IMR-90 (cell line): ENCODE results near the gene RBMY1A1. TPM values are rescaled to one million over a fixed set of nuclear protein-coding genes. Genes with fewer than 3 reads are reported as not detected.

Experiments used
- ATAC-seq: fragments of 200-7000 bp; cut with Tn5 transposase; 2 replicates; pipeline ENCODE4 v1.9.1; 2020; ENCODE audit warnings: low read depth, mild to moderate bottlenecking, moderate library complexity
- BruUV-seq: library from RNA; stranded (reverse); fragments of 400-500 nt; replicated peaks from 2 replicates; lab custom pipeline; 2021; lab: Mats Ljungman, UMichigan
- CTCF ChIA-PET: fragments of 300-600 bp; formaldehyde crosslinking; extraction: SDS; loops from one replicate; lab custom pipeline; 2021; ENCODE audit warnings: antibody characterized with exemption; lab: Yijun Ruan, JAX
- POLR2A ChIA-PET: fragments of 300-600 bp; sonication (Branson Sonifier 250); formaldehyde crosslinking; loops from one replicate; lab custom pipeline; 2022; ENCODE audit warnings: antibody characterized with exemption; ENCODE audit not compliant: unreplicated experiment; lab: Charles Lee
- DNase-seq: peaks from one replicate; pipeline ENCODE4 v3.0.0; 2013
- H2AFZ ChIP-seq: replicated peaks from 2 replicates; pipeline ENCODE3; 2013; ENCODE audit warnings: low read length, mild to moderate bottlenecking; ENCODE audit not compliant: poor library complexity
- H2AK5ac ChIP-seq: 2 replicates; pipeline ENCODE4 v1.6.1; 2013; ENCODE audit warnings: low read depth, low read length, inconsistent platforms
- H2AK9ac ChIP-seq: replicated peaks from 2 replicates; pipeline ENCODE3; 2013; ENCODE audit warnings: mild to moderate bottlenecking, low read depth, low read length, moderate library complexity; ENCODE audit not compliant: poor library complexity
- H2BK120ac ChIP-seq: 2 replicates; pipeline ENCODE4 v1.6.1; 2013; ENCODE audit warnings: low read depth, low read length, inconsistent platforms
- H2BK15ac ChIP-seq: 3 replicates; pipeline ENCODE4 v1.6.1; 2013; ENCODE audit warnings: low read depth, low read length, inconsistent platforms
- H2BK20ac ChIP-seq: 2 replicates; pipeline ENCODE4 v1.6.1; 2013; ENCODE audit warnings: low read depth, mild to moderate bottlenecking, inconsistent platforms, low read length, moderate library complexity
- H2BK5ac ChIP-seq: 2 replicates; pipeline ENCODE4 v1.6.1; 2013; ENCODE audit warnings: mild to moderate bottlenecking, low read depth, low read length, inconsistent platforms; ENCODE audit not compliant: poor library complexity, severe bottlenecking
- H3K14ac ChIP-seq: replicated peaks from 2 replicates; pipeline ENCODE4 v1.6.1; 2013; ENCODE audit warnings: low read depth, low read length, inconsistent platforms
- H3K18ac ChIP-seq: 2 replicates; pipeline ENCODE4 v1.6.1; 2013; ENCODE audit warnings: low read depth, low read length, control low read depth
- H3K23ac ChIP-seq: 2 replicates; pipeline ENCODE4 v1.6.1; 2013; ENCODE audit warnings: low read depth, low read length, inconsistent platforms
- H3K27ac ChIP-seq: 2 replicates; pipeline ENCODE4 v1.5.1; 2013; ENCODE audit warnings: mild to moderate bottlenecking, control low read depth, low read length; ENCODE audit not compliant: insufficient read depth
- H3K27me3 ChIP-seq: 2 replicates; pipeline ENCODE4 v1.6.1; 2013; ENCODE audit warnings: low read length; ENCODE audit not compliant: control insufficient read depth, insufficient read depth
- H3K36me3 ChIP-seq: 2 replicates; pipeline ENCODE4 v1.6.1; 2013; ENCODE audit warnings: low read length, mixed read lengths; ENCODE audit not compliant: control insufficient read depth, insufficient read depth
- H3K4ac ChIP-seq: 2 replicates; pipeline ENCODE4 v1.6.1; 2013; ENCODE audit warnings: low read depth, low read length, inconsistent platforms
- H3K4me1 ChIP-seq: 2 replicates; pipeline ENCODE4 v1.6.1; 2013; ENCODE audit warnings: low read length, mixed read lengths; ENCODE audit not compliant: control insufficient read depth, insufficient read depth
- H3K4me2 ChIP-seq: 2 replicates; pipeline ENCODE4 v1.6.1; 2013; ENCODE audit warnings: low read depth, mild to moderate bottlenecking, control low read depth, low read length, moderate library complexity
- H3K4me3 ChIP-seq: 2 replicates; pipeline ENCODE4 v1.5.1; 2013; ENCODE audit warnings: low read depth, mild to moderate bottlenecking, control low read depth, low read length, moderate library complexity; ENCODE audit not compliant: insufficient read depth
- H3K56ac ChIP-seq: 2 replicates; pipeline ENCODE4 v1.6.1; 2013; ENCODE audit warnings: low read length, inconsistent platforms; ENCODE audit not compliant: insufficient read depth; ENCODE audit errors: extremely low read depth
- H3K79me1 ChIP-seq, 2 experiments: 2 replicates each; pipeline ENCODE4 v1.6.1; 2013; ENCODE audit warnings: low read length in 2 of 2, inconsistent platforms in 1 of 2, low read depth in 1 of 2
- H3K9ac ChIP-seq: 2 replicates; pipeline ENCODE4 v1.6.1; 2013; ENCODE audit warnings: low read depth, low read length, control low read depth
- H3K9me1 ChIP-seq: 2 replicates; pipeline ENCODE4 v1.6.1; 2013; ENCODE audit warnings: low read length, inconsistent platforms; ENCODE audit not compliant: insufficient read depth
- H3K9me3 ChIP-seq: 2 replicates; pipeline ENCODE4 v1.6.1; 2013; ENCODE audit warnings: low read length; ENCODE audit not compliant: control insufficient read depth, insufficient read depth
- H4K20me1 ChIP-seq: 2 replicates; pipeline ENCODE4 v1.6.1; 2013; ENCODE audit warnings: low read length, inconsistent platforms; ENCODE audit not compliant: insufficient read depth
- H4K5ac ChIP-seq: 2 replicates; pipeline ENCODE4 v1.6.1; 2013; ENCODE audit warnings: mild to moderate bottlenecking, low read depth, low read length, control low read depth
- H4K8ac ChIP-seq, 2 experiments: 2 replicates each; pipeline ENCODE4 v1.6.1; 2013; ENCODE audit warnings: low read depth in 2 of 2, low read length in 2 of 2, control low read depth in 1 of 2, inconsistent platforms in 1 of 2
- H4K91ac ChIP-seq: 2 replicates; pipeline ENCODE4 v1.6.1; 2013; ENCODE audit warnings: low read depth, low read length, inconsistent platforms; ENCODE audit not compliant: insufficient read depth
- BHLHE40 ChIP-seq: fragments of 150-350 bp; IDR thresholded peaks from 2 replicates; pipeline ENCODE4 v1.6.1; 2016; ENCODE audit warnings: mild to moderate bottlenecking, low read depth, low read length
- CEBPB ChIP-seq: IDR thresholded peaks from 2 replicates; pipeline ENCODE4 v1.6.1; 2012; ENCODE audit warnings: low read depth, low read length, improper control_type of control experiment
- CHD1 ChIP-seq: IDR thresholded peaks from 2 replicates; pipeline ENCODE4 v1.6.1; 2012; ENCODE audit warnings: low read depth, low read length, improper control_type of control experiment
- CTCF ChIP-seq: conservative IDR thresholded peaks from 2 replicates; pipeline ENCODE4 v1.5.1; 2012; ENCODE audit warnings: mild to moderate bottlenecking, low read depth, low read length, improper control_type of control experiment
- ELK1 ChIP-seq: fragments of 150-350 bp; IDR thresholded peaks from 2 replicates; pipeline ENCODE4 v1.6.1; 2016; ENCODE audit warnings: low read depth, mild to moderate bottlenecking, low read length, moderate library complexity, borderline replicate concordance
- FOS ChIP-seq: fragments of 150-350 bp; IDR thresholded peaks from 2 replicates; pipeline ENCODE4 v1.6.1; 2016; ENCODE audit warnings: low read depth, low read length
- MAFK ChIP-seq: IDR thresholded peaks from 2 replicates; pipeline ENCODE4 v1.6.1; 2012; ENCODE audit warnings: low read depth, low read length, improper control_type of control experiment
- MAZ ChIP-seq: IDR thresholded peaks from 2 replicates; pipeline ENCODE4 v1.6.1; 2012; ENCODE audit warnings: low read depth, mild to moderate bottlenecking, low read length, improper control_type of control experiment, moderate library complexity, borderline replicate concordance
- MXI1 ChIP-seq: IDR thresholded peaks from 2 replicates; pipeline ENCODE4 v1.6.1; 2012; ENCODE audit warnings: low read depth, mild to moderate bottlenecking, low read length, moderate library complexity, borderline replicate concordance
- NFE2L2 ChIP-seq: fragments of 150-350 bp; IDR thresholded peaks from 2 replicates; pipeline ENCODE4 v1.6.1; 2016; ENCODE audit warnings: low read depth, mild to moderate bottlenecking, low read length
- POLR2A ChIP-seq: IDR thresholded peaks from 2 replicates; pipeline ENCODE4 v1.6.1; 2012; ENCODE audit warnings: mild to moderate bottlenecking, low read depth, low read length
- RAD21 ChIP-seq: IDR thresholded peaks from 2 replicates; pipeline ENCODE4 v1.6.1; 2012; ENCODE audit warnings: low read length, improper control_type of control experiment
- RCOR1 ChIP-seq: IDR thresholded peaks from 2 replicates; pipeline ENCODE4 v1.6.1; 2012; ENCODE audit warnings: mild to moderate bottlenecking, low read length, improper control_type of control experiment; ENCODE audit not compliant: insufficient replicate concordance
- RFX5 ChIP-seq: IDR thresholded peaks from 2 replicates; pipeline ENCODE4 v1.8.0; 2012; ENCODE audit warnings: low read depth, mild to moderate bottlenecking, low read length, moderate library complexity
- SMC3 ChIP-seq: fragments of 150-350 bp; IDR thresholded peaks from 2 replicates; pipeline ENCODE4 v1.6.1; 2016; ENCODE audit warnings: low read depth, mild to moderate bottlenecking, antibody characterized with exemption, low read length, moderate library complexity
- USF2 ChIP-seq: fragments of 150-350 bp; IDR thresholded peaks from 2 replicates; pipeline ENCODE4 v1.6.1; 2017; ENCODE audit warnings: mild to moderate bottlenecking, antibody characterized with exemption, low read length, low read depth
- WGBS, 2 experiments: methylation state at CpG; one replicate each; pipeline versions ENCODE4 v1.1.5 to v1.1.7; 2013; ENCODE audit warnings: missing lambda C conversion rate in 2 of 2; ENCODE audit not compliant: insufficient read length in 1 of 2; ENCODE audit errors: extremely low coverage in 2 of 2; 5-methylcytosine and 5-hydroxymethylcytosine counted together
- dilution Hi-C: fragments of 300-500 bp; cut with HindIII; formaldehyde crosslinking; loops from one replicate; pipeline ENCODE4 v1.14.3; 2018; ENCODE audit warnings: low sequenced_read_pairs; ENCODE audit not compliant: unreplicated experiment
- in situ Hi-C: fragments of 300-500 bp; cut with MboI; formaldehyde crosslinking; loops from 3 replicates; pipeline ENCODE4 v1.14.3; 2019; ENCODE audit warnings: low sequenced_read_pairs, inconsistent platforms, mixed read lengths
- intact Hi-C: fragments of 100-400 bp; cut with micrococcal nuclease; formaldehyde crosslinking; loops from 2 replicates; pipeline ENCODE4 v1.10.0; 2022
- polyA plus RNA-seq, 3 experiments: library from polyadenylated mRNA; depleted of rRNA; stranded (reverse); fragments of >200 nt; gene quantifications; 2 replicates each; pipeline ENCODE4 v1.2.3, GENCODE V29; 2012; ENCODE audit warnings: low replicate concordance in 1 of 3
- total RNA-seq: library from RNA; depleted of rRNA; stranded (reverse); fragments of >200 nt; gene quantifications from 2 replicates; pipeline ENCODE4 v1.2.3, GENCODE V29; 2012

RBMY1A1 gene
- total and polyA plus RNA-seq, 2 of the 4 experiments (the other 2 are of a cell fraction), result not detected

- Histone ChIP-seq H3K79me1 (no peaks in the 10 kb centered on the region), H3K9ac (no peak overlapping the region), H2AFZ (no peak overlapping the region), H2BK5ac (no peak overlapping the region), H3K4ac (no peak overlapping the region), H3K4me1 (no peaks in the 10 kb centered on the region), H3K9me1 (no peaks in the 10 kb centered on the region), H3K9me3 (no peaks in the 10 kb centered on the region), H4K5ac (no peak overlapping the region), H2BK20ac (no peak overlapping the region), H3K27me3 (no peaks in the 10 kb centered on the region), H3K27ac (no peak overlapping the region), H3K56ac (no peak overlapping the region), H2BK120ac (no peak overlapping the region), H2BK15ac (no peak overlapping the region), H4K91ac (no peak overlapping the region), H3K4me2 (no peak overlapping the region), H3K4me3 (no peak overlapping the region), H4K20me1 (no peaks in the 10 kb centered on the region), H3K36me3 (no peaks in the 10 kb centered on the region), H3K23ac (no peak overlapping the region), H3K14ac (no peak overlapping the region), H4K8ac (no peak overlapping the region), H2AK9ac (no peak overlapping the region), H2AK5ac (no peak overlapping the region), H3K18ac (no peak overlapping the region)
- dilution Hi-C loops (no loop called here), in situ Hi-C loops (no loop called here), intact Hi-C loops (no loop called here)
- ChIA-PET CTCF (no interaction called here), POLR2A (no interaction called here)
- WGBS, 2 experiments, result no CpG with 5 or more reads among the region's 6 CpGs
- no TSS peak for BruUV-seq
- TF ChIP-seq ELK1, result no peak
- no peak for TF ChIP-seq USF2
- TF ChIP-seq SMC3, result no peak
- TF ChIP-seq CTCF, result no peak
- no peak for TF ChIP-seq CEBPB
- no peak for TF ChIP-seq FOS
- TF ChIP-seq MAZ, result no peak
- no peak for TF ChIP-seq RAD21
- no peak for TF ChIP-seq MAFK
- no peak for TF ChIP-seq POLR2A
- no peak for TF ChIP-seq CHD1
- TF ChIP-seq RFX5, result no peak
- TF ChIP-seq MXI1, result no peak
- TF ChIP-seq RCOR1, result no peak
- TF ChIP-seq BHLHE40, result no peak
- TF ChIP-seq NFE2L2, result no peak
- DNase-seq (no peak), ATAC-seq (no peak)
These were observed 50.8 kb downstream of the RBMY1A1 start for GRCh38 chrY:21585449-21585848.
